ENCODE data around the gene DUSP12.
"Not testable (repeated sequence)": the region's sequence is repeated elsewhere in the genome, so short reads cannot be mapped to it uniquely, and the experiment has no call there.

The DUSP12 gene

DNA sequence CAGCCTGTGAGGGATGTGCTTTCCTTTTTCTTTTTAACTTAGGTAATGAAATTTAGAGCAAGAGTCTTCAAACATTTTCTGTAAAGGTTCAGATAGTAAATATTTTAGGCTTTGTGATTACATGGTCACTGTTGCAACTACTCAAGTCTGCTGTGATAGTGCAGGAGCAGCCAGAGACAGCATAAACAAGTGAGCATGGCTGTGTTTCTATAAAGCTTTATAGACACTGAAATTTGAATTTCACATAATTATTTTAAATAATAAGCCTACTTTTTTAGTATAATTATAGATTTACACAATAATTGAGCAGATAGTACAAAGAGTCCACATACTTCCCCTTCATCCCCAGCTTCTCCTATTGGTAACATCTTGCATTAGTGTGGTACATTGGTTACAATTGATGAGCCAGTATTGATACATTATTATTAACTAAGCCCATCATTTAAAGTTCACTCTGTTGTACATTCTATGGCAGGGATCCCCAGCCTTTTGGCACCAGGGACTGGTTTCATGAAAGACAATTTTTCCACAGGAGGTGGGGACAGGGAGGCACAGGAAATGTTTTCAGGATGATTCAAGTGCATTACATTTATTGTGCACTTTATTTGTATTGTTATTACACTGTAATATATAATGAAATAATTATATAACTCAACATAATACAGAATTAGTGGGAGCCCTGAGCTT is 19.5 kb downstream of the DUSP12 start:
- H4K20me1 ChIP-seq: peaks cover 71% of the 10 kb centered on the region
- no peak for TF ChIP-seq Cebpa-rat (IDR thresholded peaks at IDR 0.05)
- no peaks in the 10 kb centered on the region for H3K36me3 ChIP-seq
- no peaks in the 10 kb centered on the region for H3K9me3 ChIP-seq
- no peak overlapping the region for H3K4me3 ChIP-seq
- H3K27ac ChIP-seq: no peak overlapping the region
- no peaks in the 10 kb centered on the region for H3K27me3 ChIP-seq
- H3K9ac ChIP-seq: no peak overlapping the region
- H3K4me2 ChIP-seq: no peak overlapping the region
- peaks cover 25% of the 10 kb centered on the region for H3K4me1 ChIP-seq

DNA sequence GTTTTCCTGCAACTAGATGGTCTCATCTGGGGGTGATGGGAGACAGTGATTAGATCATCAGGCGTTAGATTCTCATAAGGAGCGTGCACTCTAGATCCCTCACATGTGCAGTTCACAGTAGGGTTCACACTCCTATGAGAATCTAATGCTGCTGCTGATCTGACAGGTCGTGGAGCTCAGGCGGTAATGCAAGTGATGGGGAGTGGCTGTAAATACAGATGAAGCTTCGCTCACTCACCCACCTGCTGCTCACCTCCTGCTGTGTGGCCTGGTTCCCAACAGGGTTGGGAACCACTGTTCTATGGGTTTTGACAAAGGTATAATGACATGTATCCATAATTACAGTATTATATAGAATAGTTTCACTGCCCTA is 20.1 kb downstream of the DUSP12 start:
- H3K9ac ChIP-seq, H3K36me3 ChIP-seq, H3K27me3 ChIP-seq, H3K4me2 ChIP-seq, H3K27ac ChIP-seq, H3K4me3 ChIP-seq, H3K9me3 ChIP-seq: not testable (repeated sequence)
- peaks cover 76% of the 10 kb centered on the region for H4K20me1 ChIP-seq
- H3K4me1 ChIP-seq: peaks cover 25% of the 10 kb centered on the region

DNA sequence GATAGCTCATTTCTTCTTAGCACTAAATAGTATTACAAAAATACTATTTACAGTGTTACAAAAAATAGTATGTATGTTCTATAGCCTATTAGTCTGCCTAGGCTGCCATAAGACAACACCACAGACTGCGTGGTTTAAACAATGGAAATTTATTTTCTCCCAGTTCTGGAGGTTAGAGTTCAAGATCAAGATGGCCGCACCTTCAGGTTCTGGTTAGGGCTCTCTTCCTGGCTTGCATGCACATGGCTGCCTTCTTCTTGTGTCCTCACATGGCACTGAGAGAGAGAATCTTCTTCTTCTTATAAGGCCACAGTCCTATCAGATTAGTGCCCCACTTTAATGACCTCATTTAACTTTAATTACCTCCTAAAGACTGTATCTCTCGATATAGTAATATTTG is 20.7 kb downstream of the DUSP12 start:
- TF ChIP-seq Cebpa-rat (IDR thresholded peaks at IDR 0.05): no peak
- H3K27me3 ChIP-seq: no peaks in the 10 kb centered on the region
- H3K27ac ChIP-seq: no peak overlapping the region
- no peak overlapping the region for H3K9ac ChIP-seq
- no peak overlapping the region for H3K4me3 ChIP-seq
- peaks cover 4% of the 10 kb centered on the region; the same call in 1 of the 2 replicates for H3K36me3 ChIP-seq
- H3K4me2 ChIP-seq: no peak overlapping the region
- peaks cover 25% of the 10 kb centered on the region for H3K4me1 ChIP-seq
- H4K20me1 ChIP-seq: peaks cover 82% of the 10 kb centered on the region
- no peaks in the 10 kb centered on the region for H3K9me3 ChIP-seq

DNA sequence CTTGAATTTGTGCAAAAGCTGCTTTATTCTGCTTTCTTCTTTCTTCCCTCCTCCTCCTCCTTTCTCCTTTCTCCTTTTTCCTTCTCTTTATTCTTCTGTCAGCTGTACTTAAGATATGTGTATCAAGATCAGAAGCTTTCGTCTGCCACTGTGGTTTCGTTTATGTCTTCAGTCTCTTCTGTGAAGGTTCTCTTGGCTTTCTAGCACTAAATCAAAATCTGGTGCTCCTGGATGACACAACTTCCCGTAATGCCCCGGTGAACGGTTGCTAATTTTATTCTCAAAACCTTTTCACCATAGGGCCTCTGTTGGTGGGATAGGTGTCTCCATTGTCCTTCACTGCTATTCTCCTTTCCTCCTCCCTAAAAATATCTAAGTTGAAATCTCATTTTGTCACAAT is 21.6 kb downstream of the DUSP12 start:
- no peaks in the 10 kb centered on the region for H3K27me3 ChIP-seq
- H3K4me1 ChIP-seq: peaks cover 25% of the 10 kb centered on the region
- no peak overlapping the region for H3K27ac ChIP-seq
- H3K36me3 ChIP-seq: peaks cover 7% of the 10 kb centered on the region; the same call in 1 of the 2 replicates
- H3K9ac ChIP-seq: no peak overlapping the region
- no peak for TF ChIP-seq Cebpa-rat (IDR thresholded peaks at IDR 0.05)
- no peaks in the 10 kb centered on the region for H3K9me3 ChIP-seq
- no peak overlapping the region for H3K4me2 ChIP-seq
- no peak overlapping the region for H3K4me3 ChIP-seq
- peaks cover 91% of the 10 kb centered on the region for H4K20me1 ChIP-seq

DNA sequence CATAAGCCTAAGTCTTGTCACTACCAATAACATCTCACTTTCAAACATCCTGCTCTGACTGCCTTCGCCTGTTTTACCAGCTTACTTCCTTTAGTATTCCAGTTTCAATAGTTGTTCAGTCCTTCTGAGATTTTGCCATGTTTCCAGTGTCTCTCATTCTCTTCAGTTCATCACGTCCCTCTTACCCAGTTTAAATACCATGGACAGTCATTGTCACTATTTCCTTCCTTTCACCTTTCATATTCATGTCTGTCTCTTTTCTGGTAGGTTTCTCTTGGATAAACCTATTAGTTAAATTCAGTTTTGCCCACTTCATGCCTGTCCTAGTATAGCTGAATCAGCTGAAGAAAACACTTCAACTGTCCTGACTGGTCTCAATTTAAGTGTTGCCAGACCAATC is 22.4 kb downstream of the DUSP12 start:
- Histone ChIP-seq H3K36me3 (peaks cover 7% of the 10 kb centered on the region; the same call in 1 of the 2 replicates), H3K27me3 (no peaks in the 10 kb centered on the region), H3K4me3 (no peak overlapping the region), H3K27ac (no peak overlapping the region), H3K4me1 (peaks cover 22% of the 10 kb centered on the region), H3K9ac (no peak overlapping the region), H3K4me2 (peak overlapping the region; percentile 15; the same call in 1 of the 2 replicates), H3K9me3 (no peaks in the 10 kb centered on the region), H4K20me1 (peaks cover 97% of the 10 kb centered on the region)
- no peak for TF ChIP-seq Cebpa-rat (IDR thresholded peaks at IDR 0.05)

DNA sequence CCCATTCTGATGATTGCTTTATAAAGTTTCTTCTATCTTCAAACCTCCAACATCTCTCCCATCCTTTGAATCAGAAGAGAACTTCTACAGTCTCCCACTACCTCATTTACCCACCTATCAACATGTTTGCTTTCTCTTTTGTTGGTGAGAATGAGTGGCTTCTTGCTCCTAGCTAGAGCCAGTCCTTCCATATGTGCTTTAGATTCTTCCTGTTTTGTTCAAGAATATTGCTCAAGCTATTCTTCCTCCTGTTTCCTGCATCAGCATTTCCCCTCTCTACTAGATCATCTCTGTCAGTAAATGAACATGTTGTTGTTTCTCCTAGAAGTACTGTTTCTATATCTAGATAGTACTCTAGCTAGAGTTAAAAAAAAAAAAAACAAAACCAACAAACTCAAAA is 22.8 kb downstream of the DUSP12 start:
- Histone ChIP-seq H3K9me3 (no peaks in the 10 kb centered on the region), H3K27ac (no peak overlapping the region), H3K4me1 (peaks cover 17% of the 10 kb centered on the region), H3K27me3 (no peaks in the 10 kb centered on the region), H4K20me1 (peaks cover 97% of the 10 kb centered on the region), H3K4me3 (no peak overlapping the region), H3K4me2 (peak overlapping the region; percentile 15; the same call in 1 of the 2 replicates), H3K36me3 (peaks cover 7% of the 10 kb centered on the region; the same call in 1 of the 2 replicates), H3K9ac (no peak overlapping the region)
- no peak for TF ChIP-seq Cebpa-rat (IDR thresholded peaks at IDR 0.05)

DNA sequence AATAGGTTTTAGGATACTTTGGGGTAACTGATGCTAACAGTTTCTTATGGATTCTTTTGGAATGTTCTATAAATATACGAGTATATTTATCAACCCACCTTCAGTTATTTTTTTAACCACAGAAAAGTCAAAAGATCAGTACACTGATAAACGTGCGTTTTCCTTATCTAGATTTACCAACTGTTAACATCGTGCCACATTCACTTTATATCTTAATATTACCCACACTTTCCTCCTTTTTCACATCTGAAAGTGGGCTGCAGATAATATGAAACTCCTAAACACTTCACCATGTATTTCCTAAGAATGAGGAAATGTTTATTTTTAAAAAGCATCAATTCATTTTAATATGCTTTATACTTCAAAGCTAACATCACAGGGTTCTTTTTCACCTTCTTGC is 24.2 kb downstream of the DUSP12 start:
- H3K4me2 ChIP-seq: no peak overlapping the region
- H3K27me3 ChIP-seq: no peaks in the 10 kb centered on the region
- H3K4me1 ChIP-seq: peaks cover 20% of the 10 kb centered on the region
- no peak for TF ChIP-seq Cebpa-rat (IDR thresholded peaks at IDR 0.05)
- no peak overlapping the region for H3K4me3 ChIP-seq
- H3K9me3 ChIP-seq: no peaks in the 10 kb centered on the region
- no peak overlapping the region for H3K9ac ChIP-seq
- H3K27ac ChIP-seq: no peak overlapping the region
- peaks cover 100% of the 10 kb centered on the region for H4K20me1 ChIP-seq
- peaks cover 7% of the 10 kb centered on the region; the same call in 1 of the 2 replicates for H3K36me3 ChIP-seq

DNA sequence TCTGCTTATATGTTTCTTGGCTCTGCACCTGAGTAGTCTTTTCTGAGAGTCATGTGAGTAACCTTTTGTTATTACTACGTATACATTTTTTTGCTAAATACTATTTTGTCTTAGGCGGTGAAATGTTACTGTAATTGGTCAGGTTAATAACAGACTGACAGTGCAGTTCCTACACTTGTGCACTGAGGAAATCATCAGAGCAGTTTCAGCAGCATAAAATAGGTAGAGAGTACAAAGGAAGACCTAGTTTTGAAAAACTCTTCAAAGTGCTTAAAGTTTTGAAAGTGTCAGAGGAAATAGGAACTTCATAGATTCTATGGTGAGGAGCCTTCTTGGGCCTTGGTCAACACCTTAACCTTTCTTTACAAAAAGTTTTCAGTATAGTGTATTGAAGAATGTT is 27.7 kb downstream of the DUSP12 start:
- TF ChIP-seq Cebpa-rat (IDR thresholded peaks at IDR 0.05): no peak
- Histone ChIP-seq H3K4me3 (no peak overlapping the region), H4K20me1 (peaks cover 77% of the 10 kb centered on the region), H3K9ac (no peak overlapping the region), H3K27ac (no peak overlapping the region), H3K4me2 (no peak overlapping the region), H3K27me3 (no peaks in the 10 kb centered on the region), H3K4me1 (peaks cover 22% of the 10 kb centered on the region), H3K36me3 (peaks cover 23% of the 10 kb centered on the region), H3K9me3 (no peaks in the 10 kb centered on the region)

DNA sequence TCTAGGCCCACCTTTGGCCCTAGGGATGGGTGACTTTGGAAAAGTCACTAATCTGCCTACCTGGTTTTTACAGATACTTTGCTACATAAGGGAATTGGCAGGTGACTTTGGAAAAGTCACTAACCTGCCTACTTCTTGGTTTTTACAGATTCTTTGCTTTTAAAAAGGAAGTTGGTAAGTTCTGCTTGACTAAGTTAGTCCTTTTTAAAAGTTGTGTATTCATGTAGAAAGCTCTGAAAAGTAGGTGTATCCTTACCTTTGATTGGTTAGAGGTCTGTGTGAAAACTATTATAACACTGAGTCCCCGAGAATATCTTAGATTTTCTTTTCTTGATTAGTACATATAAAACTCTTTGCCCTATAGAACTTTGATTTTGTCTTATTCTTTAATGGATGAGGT is 28.9 kb downstream of the DUSP12 start:
- Histone ChIP-seq H3K9me3 (no peaks in the 10 kb centered on the region), H3K4me2 (peak overlapping the region; percentile 24), H3K4me1 (peaks cover 17% of the 10 kb centered on the region), H3K9ac (no peak overlapping the region), H3K27ac (no peak overlapping the region), H3K27me3 (no peaks in the 10 kb centered on the region), H3K36me3 (peaks cover 33% of the 10 kb centered on the region), H3K4me3 (no peak overlapping the region), H4K20me1 (peaks cover 64% of the 10 kb centered on the region)
- no peak for TF ChIP-seq Cebpa-rat (IDR thresholded peaks at IDR 0.05)

DNA sequence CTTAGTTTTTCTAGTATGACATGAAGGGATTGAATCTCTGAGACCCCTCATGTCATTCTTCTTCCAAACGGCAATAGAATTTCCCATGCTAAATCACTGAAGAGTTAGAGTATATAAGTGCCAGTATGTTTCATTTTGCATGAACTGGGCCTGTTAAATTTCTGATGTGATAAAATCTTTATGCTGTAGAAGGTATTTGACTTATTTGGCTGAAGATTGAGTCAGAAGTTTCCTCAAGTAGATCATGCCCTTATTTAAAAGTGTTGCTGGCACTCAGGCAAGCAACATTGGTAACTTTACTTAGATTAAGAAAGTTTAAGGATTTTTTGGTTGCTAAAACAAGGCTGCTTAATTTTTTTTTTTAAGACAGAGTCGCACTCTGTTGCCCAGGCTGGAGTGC is 29.8 kb downstream of the DUSP12 start:
- Histone ChIP-seq H3K27ac (no peak overlapping the region), H3K4me2 (no peak overlapping the region), H3K4me3 (no peak overlapping the region)

DNA sequence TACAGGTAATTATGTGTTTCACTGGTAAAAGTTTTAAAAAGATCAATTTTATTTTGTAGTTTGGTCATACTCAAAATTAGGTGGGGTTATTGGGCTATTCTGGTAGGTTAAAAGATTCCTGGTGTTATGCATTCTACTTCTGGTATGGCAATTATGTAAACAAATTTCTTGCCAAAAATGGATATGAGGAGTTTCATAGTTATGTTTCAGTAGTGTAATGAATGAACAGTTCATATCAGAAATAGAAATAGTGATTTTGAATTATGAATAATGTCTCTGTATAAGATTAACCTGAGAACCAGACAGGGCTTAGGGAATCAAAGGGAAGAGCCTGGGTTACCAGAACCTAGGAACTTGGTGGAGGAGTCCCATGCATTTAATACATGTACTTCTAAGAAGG is 32.4 kb downstream of the DUSP12 start:
- H3K9me3 ChIP-seq: no peaks in the 10 kb centered on the region
- peaks cover 30% of the 10 kb centered on the region for H4K20me1 ChIP-seq
- peaks cover 17% of the 10 kb centered on the region for H3K4me1 ChIP-seq
- no peak overlapping the region for H3K4me3 ChIP-seq
- no peak overlapping the region for H3K9ac ChIP-seq
- no peaks in the 10 kb centered on the region for H3K27me3 ChIP-seq
- no peak for TF ChIP-seq Cebpa-rat (IDR thresholded peaks at IDR 0.05)
- no peak overlapping the region for H3K4me2 ChIP-seq
- no peak overlapping the region for H3K27ac ChIP-seq
- H3K36me3 ChIP-seq: peaks cover 59% of the 10 kb centered on the region

More for the DNA sequence above, 29.8 kb downstream of the DUSP12 start:
- no peaks in the 10 kb centered on the region for H3K27me3 ChIP-seq
- H3K4me1 ChIP-seq: peaks cover 17% of the 10 kb centered on the region
- no peaks in the 10 kb centered on the region for H3K9me3 ChIP-seq
- H3K9ac ChIP-seq: no peak overlapping the region
- H3K36me3 ChIP-seq: peaks cover 41% of the 10 kb centered on the region
- TF ChIP-seq Cebpa-rat (IDR thresholded peaks at IDR 0.05): no peak
- H4K20me1 ChIP-seq: peaks cover 56% of the 10 kb centered on the region
